ENCODE measurements around the gene PLXNA2.

The PLXNA2 gene

DNA sequence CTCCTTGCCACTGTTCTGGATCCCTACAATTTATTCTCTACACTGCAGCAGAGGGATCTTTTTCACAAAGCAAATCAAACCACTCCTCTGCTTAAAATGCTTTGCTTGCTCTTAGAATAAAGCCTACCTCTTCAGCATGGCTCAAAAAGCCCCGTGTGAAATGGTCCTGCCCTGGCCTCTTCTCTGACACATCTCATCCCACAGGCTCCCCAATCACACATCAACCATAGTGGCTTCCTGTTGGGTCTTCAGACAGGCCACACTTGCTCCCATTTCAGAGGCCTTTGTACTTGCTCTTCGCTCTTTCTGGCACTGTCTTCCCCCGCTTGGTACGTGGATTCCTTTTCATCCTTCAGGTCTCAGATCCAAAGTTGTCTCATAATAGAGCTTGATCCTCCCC lies 44.3 kb upstream of the PLXNA2 start:
- TF ChIP-seq TAF1 (IDR thresholded peaks at IDR 0.05; ENCODE audit: borderline replicate concordance, insufficient read depth, low read length): no peak
- TF ChIP-seq SIN3A (IDR thresholded peaks at IDR 0.05; ENCODE audit: borderline replicate concordance, insufficient read depth, low read length): no peak
- TF ChIP-seq POLR2AphosphoS5 (IDR thresholded peaks at IDR 0.05; ENCODE audit: low read depth, low read length): no peak
- TF ChIP-seq, protein P1, sequence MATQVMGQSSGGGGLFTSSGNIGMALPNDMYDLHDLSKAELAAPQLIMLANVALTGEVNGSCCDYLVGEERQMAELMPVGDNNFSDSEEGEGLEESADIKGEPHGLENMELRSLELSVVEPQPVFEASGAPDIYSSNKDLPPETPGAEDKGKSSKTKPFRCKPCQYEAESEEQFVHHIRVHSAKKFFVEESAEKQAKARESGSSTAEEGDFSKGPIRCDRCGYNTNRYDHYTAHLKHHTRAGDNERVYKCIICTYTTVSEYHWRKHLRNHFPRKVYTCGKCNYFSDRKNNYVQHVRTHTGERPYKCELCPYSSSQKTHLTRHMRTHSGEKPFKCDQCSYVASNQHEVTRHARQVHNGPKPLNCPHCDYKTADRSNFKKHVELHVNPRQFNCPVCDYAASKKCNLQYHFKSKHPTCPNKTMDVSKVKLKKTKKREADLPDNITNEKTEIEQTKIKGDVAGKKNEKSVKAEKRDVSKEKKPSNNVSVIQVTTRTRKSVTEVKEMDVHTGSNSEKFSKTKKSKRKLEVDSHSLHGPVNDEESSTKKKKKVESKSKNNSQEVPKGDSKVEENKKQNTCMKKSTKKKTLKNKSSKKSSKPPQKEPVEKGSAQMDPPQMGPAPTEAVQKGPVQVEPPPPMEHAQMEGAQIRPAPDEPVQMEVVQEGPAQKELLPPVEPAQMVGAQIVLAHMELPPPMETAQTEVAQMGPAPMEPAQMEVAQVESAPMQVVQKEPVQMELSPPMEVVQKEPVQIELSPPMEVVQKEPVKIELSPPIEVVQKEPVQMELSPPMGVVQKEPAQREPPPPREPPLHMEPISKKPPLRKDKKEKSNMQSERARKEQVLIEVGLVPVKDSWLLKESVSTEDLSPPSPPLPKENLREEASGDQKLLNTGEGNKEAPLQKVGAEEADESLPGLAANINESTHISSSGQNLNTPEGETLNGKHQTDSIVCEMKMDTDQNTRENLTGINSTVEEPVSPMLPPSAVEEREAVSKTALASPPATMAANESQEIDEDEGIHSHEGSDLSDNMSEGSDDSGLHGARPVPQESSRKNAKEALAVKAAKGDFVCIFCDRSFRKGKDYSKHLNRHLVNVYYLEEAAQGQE (IDR thresholded peaks at IDR 0.05; ENCODE audit: insufficient read depth in 1 of 2, low read depth in 2 of 2, low read length in 2 of 2): no peak
- TF ChIP-seq FOXP2 (optimal IDR thresholded peaks at IDR 0.05; ENCODE audit: borderline replicate concordance, extremely low read depth, extremely low read length, insufficient read depth): no peak

DNA sequence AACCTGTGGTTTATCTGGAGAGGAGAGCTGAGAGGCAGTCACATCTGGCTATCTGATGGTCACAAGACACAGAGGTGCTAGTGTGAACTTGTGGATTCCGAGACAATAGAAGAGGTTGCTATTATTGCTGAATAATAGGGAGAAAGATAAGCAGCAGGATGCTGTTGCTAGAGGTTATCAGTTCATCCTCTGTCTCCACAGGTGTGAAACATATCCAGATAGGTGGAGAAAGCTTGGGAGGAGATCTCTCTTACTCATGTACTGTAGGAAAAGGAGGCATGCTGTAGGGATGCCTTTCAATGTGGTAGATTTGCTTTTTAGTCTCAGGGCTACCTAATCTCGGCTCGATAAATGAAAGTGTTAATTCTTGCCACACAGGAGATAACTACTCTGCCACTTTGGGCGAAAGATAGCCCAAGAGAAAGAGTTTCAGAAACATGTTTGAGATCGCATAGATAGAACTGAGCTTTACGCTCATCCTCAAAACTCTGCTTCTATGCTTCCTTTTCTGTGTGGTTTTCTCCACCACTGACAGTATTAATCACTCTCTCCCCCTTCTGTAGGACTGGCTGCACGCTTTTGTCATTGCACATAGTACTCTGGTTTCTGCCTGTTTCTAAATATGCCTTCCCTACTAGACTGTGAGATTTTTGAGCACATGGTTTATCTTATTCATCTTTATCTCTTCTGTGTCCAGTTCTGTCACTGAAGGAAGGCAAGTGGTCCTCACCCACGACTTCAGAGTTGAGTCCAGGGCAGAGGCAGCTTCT lies 36.7 kb upstream of the PLXNA2 start:
- TF ChIP-seq, protein P1 (IDR thresholded peaks at IDR 0.05; ENCODE audit: insufficient read depth in 1 of 2, low read depth in 2 of 2, low read length in 2 of 2): no peak
- no peak for TF ChIP-seq POLR2AphosphoS5 (IDR thresholded peaks at IDR 0.05; ENCODE audit: low read depth, low read length)
- TF ChIP-seq SIN3A (IDR thresholded peaks at IDR 0.05; ENCODE audit: borderline replicate concordance, insufficient read depth, low read length): no peak
- no peak for TF ChIP-seq TAF1 (IDR thresholded peaks at IDR 0.05; ENCODE audit: borderline replicate concordance, insufficient read depth, low read length)
- TF ChIP-seq FOXP2 (optimal IDR thresholded peaks at IDR 0.05; ENCODE audit: borderline replicate concordance, extremely low read depth, extremely low read length, insufficient read depth): no peak

DNA sequence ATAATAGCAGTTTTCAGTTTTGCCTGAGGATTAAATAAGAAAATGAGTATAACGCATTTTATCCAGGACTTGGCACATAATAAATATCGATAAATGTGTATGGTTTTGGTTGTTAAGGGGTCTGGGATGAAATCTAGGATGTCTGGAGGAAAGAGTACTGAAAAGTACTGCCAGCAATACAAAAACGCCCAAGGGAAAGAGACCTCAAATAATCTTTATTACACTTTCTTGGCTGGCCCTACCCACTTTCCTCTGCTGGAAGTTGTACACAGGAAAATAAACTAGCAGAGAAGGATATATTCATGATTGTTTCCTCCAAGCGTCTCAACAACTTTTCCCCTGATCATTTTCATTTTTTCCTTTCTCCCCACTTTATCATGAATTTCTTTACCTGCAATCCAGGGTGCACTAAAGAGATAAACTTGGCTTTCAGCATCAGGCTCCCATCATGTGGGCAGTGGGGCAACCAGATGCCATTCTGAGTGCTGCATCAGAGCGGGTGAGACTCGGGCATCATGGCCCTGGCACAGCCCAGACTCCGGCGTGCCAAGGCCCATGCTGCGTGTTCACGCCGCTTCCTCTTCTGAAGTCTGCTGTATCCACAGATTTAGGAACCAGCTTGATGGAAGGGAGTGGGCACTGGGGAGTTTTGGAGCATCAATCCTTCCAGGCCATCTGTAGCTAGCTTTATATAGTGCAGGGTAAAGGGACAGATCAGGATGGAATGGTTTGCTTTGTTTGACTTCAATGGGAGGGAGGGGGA lies 35.8 kb upstream of the PLXNA2 start:
- TF ChIP-seq POLR2AphosphoS5 (IDR thresholded peaks at IDR 0.05; ENCODE audit: low read depth, low read length) (no peak), FOXP2 (optimal IDR thresholded peaks at IDR 0.05; ENCODE audit: borderline replicate concordance, extremely low read depth, extremely low read length, insufficient read depth) (no peak), TAF1 (IDR thresholded peaks at IDR 0.05; ENCODE audit: borderline replicate concordance, insufficient read depth, low read length) (no peak), SIN3A (IDR thresholded peaks at IDR 0.05; ENCODE audit: borderline replicate concordance, insufficient read depth, low read length) (no peak)
- TF ChIP-seq, protein P1 (IDR thresholded peaks at IDR 0.05; ENCODE audit: insufficient read depth in 1 of 2, low read depth in 2 of 2, low read length in 2 of 2): no peak

DNA sequence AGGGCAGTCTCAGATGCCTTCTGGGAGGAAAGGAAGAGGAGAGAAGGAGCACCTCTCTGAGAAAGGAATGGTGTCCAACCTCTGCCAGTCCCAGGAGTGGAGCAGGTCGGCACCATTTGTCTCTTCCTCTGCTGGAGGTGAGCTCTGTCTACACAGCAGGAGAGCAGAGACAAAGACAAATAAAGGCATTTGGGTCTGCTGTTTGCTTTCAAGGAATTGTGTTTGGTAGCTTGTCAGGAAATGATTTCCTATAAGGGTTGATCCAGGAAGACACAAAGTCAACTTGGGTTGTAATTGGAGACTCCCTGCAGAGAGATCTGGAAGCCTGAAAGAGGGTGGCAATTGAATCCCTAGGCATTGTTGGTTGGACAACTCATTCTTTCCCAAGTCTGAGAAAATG lies 34.5 kb upstream of the PLXNA2 start:
- TF ChIP-seq POLR2AphosphoS5 (IDR thresholded peaks at IDR 0.05; ENCODE audit: low read depth, low read length) (no peak), SIN3A (IDR thresholded peaks at IDR 0.05; ENCODE audit: borderline replicate concordance, insufficient read depth, low read length) (no peak), TAF1 (IDR thresholded peaks at IDR 0.05; ENCODE audit: borderline replicate concordance, insufficient read depth, low read length) (no peak)

DNA sequence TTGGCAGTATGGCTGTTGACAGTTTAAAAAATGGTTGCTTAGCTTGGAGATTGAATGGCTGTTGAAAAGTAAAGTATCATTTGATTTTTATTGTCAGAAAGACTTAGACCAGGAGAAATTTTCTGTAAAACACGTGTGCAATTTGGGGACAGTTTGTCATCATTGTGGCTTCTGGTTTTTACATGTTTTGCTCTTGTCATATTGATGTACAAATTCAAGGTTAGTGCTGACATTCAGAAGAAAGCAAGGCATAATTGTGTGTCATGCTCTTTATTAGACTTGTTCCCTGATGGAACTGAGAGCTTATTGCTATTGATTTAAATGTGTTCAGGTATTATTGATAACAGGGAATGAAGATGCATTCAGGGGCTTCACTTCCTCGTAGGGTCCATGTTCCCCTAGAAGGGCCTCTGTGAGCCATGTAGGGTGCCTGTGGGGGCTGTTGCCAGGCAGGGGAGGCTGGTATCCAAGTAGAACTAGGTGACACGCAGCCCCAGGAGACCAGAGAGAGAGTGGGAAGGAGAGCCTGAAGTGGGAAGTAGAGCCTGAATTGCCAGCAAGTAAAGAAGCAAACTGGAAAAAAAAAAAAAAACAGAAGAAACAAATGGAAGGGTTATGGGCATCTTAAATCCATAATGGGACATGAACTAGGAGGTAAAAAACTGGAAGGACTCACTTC lies 32.7 kb upstream of the PLXNA2 start:
- TF ChIP-seq SIN3A (IDR thresholded peaks at IDR 0.05; ENCODE audit: borderline replicate concordance, insufficient read depth, low read length): no peak
- TF ChIP-seq FOXP2 (optimal IDR thresholded peaks at IDR 0.05; ENCODE audit: borderline replicate concordance, extremely low read depth, extremely low read length, insufficient read depth): no peak
- TF ChIP-seq POLR2AphosphoS5 (IDR thresholded peaks at IDR 0.05; ENCODE audit: low read depth, low read length): no peak
- TF ChIP-seq, protein P1 (IDR thresholded peaks at IDR 0.05; ENCODE audit: insufficient read depth in 1 of 2, low read depth in 2 of 2, low read length in 2 of 2): no peak
- TF ChIP-seq TAF1 (IDR thresholded peaks at IDR 0.05; ENCODE audit: borderline replicate concordance, insufficient read depth, low read length): no peak
